ENCODE data around the gene COLGALT1. TPM values are rescaled to one million over a fixed set of nuclear protein-coding genes. Genes with fewer than 3 reads are reported as not detected.

The COLGALT1 gene
- total RNA-seq, 2 experiments from 2014 or later, result 49.6 to 68.6 TPM

DNA sequence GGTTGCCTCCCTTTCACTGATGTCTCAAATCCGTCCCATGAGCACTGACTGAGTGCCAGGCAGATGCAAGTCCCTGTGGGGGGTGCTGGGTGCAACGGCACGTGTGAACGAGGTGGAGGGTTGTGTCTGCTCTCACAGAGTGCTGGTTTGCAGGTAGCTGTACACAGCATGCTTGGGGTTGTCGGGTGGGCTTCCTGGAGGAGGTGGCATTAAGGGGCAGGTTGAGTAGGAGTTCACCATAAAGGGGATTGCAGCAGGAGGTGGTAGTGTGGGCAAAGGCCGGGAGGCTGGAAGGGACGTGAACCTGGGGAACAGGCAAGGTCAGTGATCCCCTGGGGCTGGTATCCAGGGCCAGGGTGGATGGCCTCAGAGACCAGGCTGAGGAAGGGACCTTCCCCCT, 17.2 kb downstream of the COLGALT1 start:
- Histone ChIP-seq H3K79me2 (ENCODE audit: insufficient read depth, low read depth, low read length) (no peaks in the 10 kb centered on the region), H2AFZ (ENCODE audit: low read length) (no peak overlapping the region), H3K9me3 (ENCODE audit: low read length) (no peaks in the 10 kb centered on the region), H4K20me1 (ENCODE audit: insufficient read depth, low read length) (no peaks in the 10 kb centered on the region), H3K4me2 (ENCODE audit: low read length) (no peak overlapping the region), H3K36me3 (ENCODE audit: insufficient read depth, low read length) (peaks cover 88% of the 10 kb centered on the region), H3K4me1 (ENCODE audit: insufficient read depth, low read length, poor library complexity, severe bottlenecking) (no peaks in the 10 kb centered on the region), H3K4me3 (ENCODE audit: low read depth, low read length, poor library complexity, severe bottlenecking) (no peak overlapping the region), H3K27ac (ENCODE audit: low read depth, low read length, poor library complexity, severe bottlenecking) (no peak overlapping the region), H3K9me2 (ENCODE audit: insufficient read depth, low read length) (no peaks in the 10 kb centered on the region)
- no TSS peak for BruUV-seq (replicated peaks)
- no peak for DNase-seq (ENCODE audit: low spot score)
- intact Hi-C loops (cut with micrococcal nuclease; ENCODE audit: unreplicated experiment), result loop anchor here (5.0 kb wide), 1 partner anchor 75 kb away; no protein-coding TSS in a partner anchor
- TF ChIP-seq EZH2phosphoT487 (IDR thresholded peaks at IDR 0.05; ENCODE audit: borderline replicate concordance, low read depth, low read length), result no peak
- TF ChIP-seq, protein P1, sequence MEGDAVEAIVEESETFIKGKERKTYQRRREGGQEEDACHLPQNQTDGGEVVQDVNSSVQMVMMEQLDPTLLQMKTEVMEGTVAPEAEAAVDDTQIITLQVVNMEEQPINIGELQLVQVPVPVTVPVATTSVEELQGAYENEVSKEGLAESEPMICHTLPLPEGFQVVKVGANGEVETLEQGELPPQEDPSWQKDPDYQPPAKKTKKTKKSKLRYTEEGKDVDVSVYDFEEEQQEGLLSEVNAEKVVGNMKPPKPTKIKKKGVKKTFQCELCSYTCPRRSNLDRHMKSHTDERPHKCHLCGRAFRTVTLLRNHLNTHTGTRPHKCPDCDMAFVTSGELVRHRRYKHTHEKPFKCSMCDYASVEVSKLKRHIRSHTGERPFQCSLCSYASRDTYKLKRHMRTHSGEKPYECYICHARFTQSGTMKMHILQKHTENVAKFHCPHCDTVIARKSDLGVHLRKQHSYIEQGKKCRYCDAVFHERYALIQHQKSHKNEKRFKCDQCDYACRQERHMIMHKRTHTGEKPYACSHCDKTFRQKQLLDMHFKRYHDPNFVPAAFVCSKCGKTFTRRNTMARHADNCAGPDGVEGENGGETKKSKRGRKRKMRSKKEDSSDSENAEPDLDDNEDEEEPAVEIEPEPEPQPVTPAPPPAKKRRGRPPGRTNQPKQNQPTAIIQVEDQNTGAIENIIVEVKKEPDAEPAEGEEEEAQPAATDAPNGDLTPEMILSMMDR (conservative IDR thresholded peaks at IDR 0.05; ENCODE audit: low read length), result no peak
- ChIA-PET POLR2A (interaction anchor here (0.5 to 0.7 kb wide), 2 partner anchors 141 to 279 kb away, joined by 3 to 4 read pairs; no protein-coding TSS in a partner anchor), CTCF (ENCODE audit: unreplicated experiment) (no interaction called here)

DNA sequence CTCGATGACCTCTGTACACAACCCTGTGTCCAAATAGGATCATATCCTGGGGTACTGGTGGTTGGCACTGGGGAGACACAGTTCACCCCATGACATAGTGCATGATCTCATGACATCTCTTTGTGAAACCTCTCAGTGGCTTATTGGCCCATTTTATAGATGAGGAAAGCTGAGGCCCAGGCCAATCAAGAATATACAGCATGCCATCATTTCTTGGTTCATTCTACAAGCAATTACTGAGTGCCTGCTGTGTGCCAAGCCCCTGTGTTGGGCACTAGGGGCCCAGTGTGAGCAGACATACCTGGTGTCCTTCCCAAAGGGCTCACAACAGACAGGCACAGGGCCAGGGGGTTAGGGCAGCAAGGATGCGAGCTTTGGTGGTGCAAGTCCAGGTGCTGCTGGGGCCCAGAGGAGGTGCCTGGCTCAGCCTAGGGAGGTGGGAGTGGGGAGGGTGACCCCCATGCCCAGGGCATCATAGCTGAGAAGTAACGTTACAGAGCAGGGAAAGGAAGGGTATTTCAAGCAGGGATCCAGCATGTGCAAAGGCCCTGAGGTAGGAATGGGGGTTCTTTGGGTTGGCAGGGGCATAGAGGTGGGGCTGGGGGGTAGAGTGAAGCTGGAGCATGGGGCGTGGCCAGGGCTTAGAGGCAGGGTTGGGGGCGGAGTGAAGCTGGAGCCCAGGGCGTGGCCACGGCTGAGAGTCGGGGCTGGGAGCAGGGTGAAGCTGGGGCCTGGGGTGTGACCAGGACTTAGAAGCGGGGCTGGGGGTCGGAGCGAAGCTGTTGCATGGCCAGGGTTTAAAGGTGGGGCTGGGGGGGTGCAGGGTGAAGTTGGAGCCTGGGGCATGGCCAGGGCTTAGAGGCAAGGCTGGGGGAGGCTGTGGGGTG, 20.7 kb downstream of the COLGALT1 start:
- H3K4me1 ChIP-seq (ENCODE audit: insufficient read depth, low read length, poor library complexity, severe bottlenecking), result peaks cover 11% of the 10 kb centered on the region
- H3K9me3 ChIP-seq (ENCODE audit: low read length), result no peaks in the 10 kb centered on the region
- BruUV-seq (replicated peaks), result no TSS peak
- H3K4me3 ChIP-seq (ENCODE audit: low read depth, low read length, poor library complexity, severe bottlenecking), result no peak overlapping the region
- intact Hi-C loops (cut with micrococcal nuclease; ENCODE audit: unreplicated experiment), result no loop called here
- CTCF ChIA-PET (ENCODE audit: unreplicated experiment), result interaction anchor here (1.0 kb wide), 1 partner anchor 80 kb away, joined by 5 read pairs; no protein-coding TSS in a partner anchor
- H3K27ac ChIP-seq (ENCODE audit: low read depth, low read length, poor library complexity, severe bottlenecking), result no peak overlapping the region
- POLR2A ChIA-PET, result no interaction called here
- no peaks in the 10 kb centered on the region for H3K9me2 ChIP-seq (ENCODE audit: insufficient read depth, low read length)
- no peak overlapping the region for H3K4me2 ChIP-seq (ENCODE audit: low read length)
- TF ChIP-seq EZH2phosphoT487 (IDR thresholded peaks at IDR 0.05; ENCODE audit: borderline replicate concordance, low read depth, low read length), result no peak
- no peaks in the 10 kb centered on the region for H4K20me1 ChIP-seq (ENCODE audit: insufficient read depth, low read length)
- no peak for DNase-seq (ENCODE audit: low spot score)
- H2AFZ ChIP-seq (ENCODE audit: low read length), result no peak overlapping the region
- H3K36me3 ChIP-seq (ENCODE audit: insufficient read depth, low read length), result peaks cover 79% of the 10 kb centered on the region
- no peaks in the 10 kb centered on the region for H3K79me2 ChIP-seq (ENCODE audit: insufficient read depth, low read depth, low read length)

DNA sequence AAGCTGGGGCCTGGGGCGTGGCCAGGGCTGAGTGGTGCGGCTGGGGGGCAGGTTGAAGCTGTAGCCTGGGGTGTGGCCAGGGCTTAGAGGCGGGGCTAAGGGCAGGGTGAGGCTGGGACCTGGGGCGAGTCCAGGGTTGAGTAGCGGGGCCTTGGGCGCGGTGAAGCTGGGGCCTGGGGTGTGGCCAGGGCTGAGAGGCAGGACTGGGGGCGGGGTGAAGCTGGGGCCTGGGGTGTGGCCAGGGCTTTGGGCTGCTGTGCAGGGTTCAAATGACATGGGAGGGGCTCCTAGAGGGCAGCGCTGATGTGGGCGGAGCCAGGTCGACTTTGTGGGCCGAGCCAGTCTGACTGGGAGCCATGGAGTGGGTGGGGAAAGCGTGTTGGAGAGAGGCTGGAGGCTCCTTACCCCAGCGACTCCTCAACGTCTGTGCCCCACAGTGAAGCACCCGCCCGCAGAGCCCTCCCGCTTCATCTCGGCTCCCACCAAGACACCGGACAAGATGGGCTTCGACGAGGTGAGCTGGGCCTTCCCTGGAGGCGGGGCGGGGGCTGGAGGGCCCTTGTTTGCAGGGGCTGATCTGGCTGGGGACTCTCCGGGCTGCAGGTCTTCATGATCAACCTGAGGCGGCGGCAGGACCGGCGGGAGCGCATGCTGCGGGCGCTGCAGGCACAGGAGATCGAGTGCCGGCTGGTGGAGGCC, 21.5 kb downstream of the COLGALT1 start:
- no peak for DNase-seq (ENCODE audit: low spot score)
- Histone ChIP-seq H3K79me2 (ENCODE audit: insufficient read depth, low read depth, low read length) (no peaks in the 10 kb centered on the region), H3K36me3 (ENCODE audit: insufficient read depth, low read length) (peaks cover 79% of the 10 kb centered on the region), H3K4me3 (ENCODE audit: low read depth, low read length, poor library complexity, severe bottlenecking) (no peak overlapping the region), H3K4me1 (ENCODE audit: insufficient read depth, low read length, poor library complexity, severe bottlenecking) (peaks cover 11% of the 10 kb centered on the region), H3K9me3 (ENCODE audit: low read length) (no peaks in the 10 kb centered on the region), H2AFZ (ENCODE audit: low read length) (no peak overlapping the region), H3K27ac (ENCODE audit: low read depth, low read length, poor library complexity, severe bottlenecking) (no peak overlapping the region), H3K4me2 (ENCODE audit: low read length) (no peak overlapping the region), H3K9me2 (ENCODE audit: insufficient read depth, low read length) (no peaks in the 10 kb centered on the region), H4K20me1 (ENCODE audit: insufficient read depth, low read length) (no peaks in the 10 kb centered on the region)
- BruUV-seq (replicated peaks), result no TSS peak
- TF ChIP-seq, protein P1 (conservative IDR thresholded peaks at IDR 0.05; ENCODE audit: low read length), result no peak
- no peak for TF ChIP-seq EZH2phosphoT487 (IDR thresholded peaks at IDR 0.05; ENCODE audit: borderline replicate concordance, low read depth, low read length)
- intact Hi-C loops (cut with micrococcal nuclease; ENCODE audit: unreplicated experiment), result no loop called here
- CTCF ChIA-PET (ENCODE audit: unreplicated experiment), result no interaction called here
- POLR2A ChIA-PET, result no interaction called here

Measured in OCI-LY7 (cell line).